ENCODE results near the gene DNAH2.

DNAH2 gene

GRCh38 chr17:7854851-7855659 is 137.5 kb downstream of the DNAH2 start, which contains the start of gene TMEM88:
Gene TMEM88 (plus strand): TSS chr17:7855066. CDS start chr17:7855075, 9 bp downstream.
- peak within 1 kb of the TSS; percentile 92 for H3K4me3 ChIP-seq (ENCODE audit: low read depth, low read length)
- TF ChIP-seq, protein P1, sequence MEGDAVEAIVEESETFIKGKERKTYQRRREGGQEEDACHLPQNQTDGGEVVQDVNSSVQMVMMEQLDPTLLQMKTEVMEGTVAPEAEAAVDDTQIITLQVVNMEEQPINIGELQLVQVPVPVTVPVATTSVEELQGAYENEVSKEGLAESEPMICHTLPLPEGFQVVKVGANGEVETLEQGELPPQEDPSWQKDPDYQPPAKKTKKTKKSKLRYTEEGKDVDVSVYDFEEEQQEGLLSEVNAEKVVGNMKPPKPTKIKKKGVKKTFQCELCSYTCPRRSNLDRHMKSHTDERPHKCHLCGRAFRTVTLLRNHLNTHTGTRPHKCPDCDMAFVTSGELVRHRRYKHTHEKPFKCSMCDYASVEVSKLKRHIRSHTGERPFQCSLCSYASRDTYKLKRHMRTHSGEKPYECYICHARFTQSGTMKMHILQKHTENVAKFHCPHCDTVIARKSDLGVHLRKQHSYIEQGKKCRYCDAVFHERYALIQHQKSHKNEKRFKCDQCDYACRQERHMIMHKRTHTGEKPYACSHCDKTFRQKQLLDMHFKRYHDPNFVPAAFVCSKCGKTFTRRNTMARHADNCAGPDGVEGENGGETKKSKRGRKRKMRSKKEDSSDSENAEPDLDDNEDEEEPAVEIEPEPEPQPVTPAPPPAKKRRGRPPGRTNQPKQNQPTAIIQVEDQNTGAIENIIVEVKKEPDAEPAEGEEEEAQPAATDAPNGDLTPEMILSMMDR (IDR thresholded peaks at IDR 0.05; ENCODE audit: borderline replicate concordance, insufficient read depth, low read depth, low read length): no peak

- peak overlapping the region; percentile 92 for H3K4me3 ChIP-seq (ENCODE audit: low read depth, low read length)
- TF ChIP-seq, protein P1 (IDR thresholded peaks at IDR 0.05; ENCODE audit: borderline replicate concordance, insufficient read depth, low read depth, low read length): no peak
Measured at GRCh38 chr17:7855660-7856010, 138.1 kb downstream of the DNAH2 start.

GRCh38 chr17:7856011-7856810 is 138.7 kb downstream of the DNAH2 start:
- TF ChIP-seq, protein P1 (IDR thresholded peaks at IDR 0.05; ENCODE audit: borderline replicate concordance, insufficient read depth, low read depth, low read length): no peak
- peak overlapping the region; percentile 92 for H3K4me3 ChIP-seq (ENCODE audit: low read depth, low read length)

- TF ChIP-seq, protein P1 (IDR thresholded peaks at IDR 0.05; ENCODE audit: borderline replicate concordance, insufficient read depth, low read depth, low read length): peak; percentile 54; the same call in 1 of the 2 replicates
Measured at GRCh38 chr17:7856811-7857712, 139.5 kb downstream of the DNAH2 start, which contains the start of gene NAA38. Gene NAA38 (minus strand): TSS chr17:7857559. CDS start chr17:7857463, 96 bp downstream.

GRCh38 chr17:7857713-7858521 is 140.4 kb downstream of the DNAH2 start, which contains the start of gene CYB5D1:
Gene CYB5D1 (plus strand): TSS chr17:7858003. CDS start chr17:7858135, 132 bp downstream.
- peak within 1 kb of the TSS; percentile 92 for H3K4me3 ChIP-seq (ENCODE audit: low read depth, low read length)
- TF ChIP-seq, protein P1 (IDR thresholded peaks at IDR 0.05; ENCODE audit: borderline replicate concordance, insufficient read depth, low read depth, low read length): no peak

More at GRCh38 chr17:7856811-7857712, 139.5 kb downstream of the DNAH2 start, which contains the start of gene NAA38:
- H3K4me3 ChIP-seq (ENCODE audit: low read depth, low read length): peak within 1 kb of the TSS; percentile 92

DNA sequence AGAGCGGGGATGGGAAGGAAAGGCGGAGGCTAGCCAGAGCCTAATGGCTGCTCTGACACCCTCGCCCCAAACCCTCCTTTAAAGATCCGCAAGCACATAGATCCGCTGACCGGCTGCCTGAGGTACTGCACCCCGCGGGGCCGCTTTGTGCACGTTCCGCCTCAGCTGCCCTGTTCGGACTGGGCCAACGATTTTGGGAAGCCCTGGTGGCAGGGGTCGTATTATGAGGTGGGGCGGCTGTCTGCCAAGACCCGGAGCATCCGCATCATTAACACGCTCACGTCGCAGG is 140.9 kb downstream of the DNAH2 start:
- TF ChIP-seq, protein P1 (IDR thresholded peaks at IDR 0.05; ENCODE audit: borderline replicate concordance, insufficient read depth, low read depth, low read length): peak; percentile 68
- H3K4me3 ChIP-seq (ENCODE audit: low read depth, low read length): peak overlapping the region; percentile 92
